GM23338 (cell line): ENCODE results near the gene GFRA1. TPM values are rescaled to one million over a fixed set of nuclear protein-coding genes. Genes with fewer than 3 reads are reported as not detected.

ENCODE experiments used
- ATAC-seq: fragments of 200-7000 bp; cut with Tn5 transposase; 3 replicates; pipeline ENCODE4 v1.9.1; 2020
- DNase-seq: peaks from one replicate; pipeline ENCODE4 v3.0.0-alpha.2; 2015; ENCODE audit warnings: low spot score
- H2AFZ ChIP-seq: fragments of 200-600 bp; sonication (generic); 2 replicates; pipeline ENCODE4 v1.8.0; 2016; ENCODE audit warnings: antibody characterized with exemption, mild to moderate bottlenecking, moderate library complexity
- H3F3A ChIP-seq: fragments of 200-600 bp; sonication (generic); replicated peaks from 2 replicates; pipeline ENCODE4 v1.8.0; 2017; ENCODE audit warnings: antibody characterized with exemption, mixed run types, low read depth
- H3K27ac ChIP-seq: fragments of 200-600 bp; sonication (generic); 2 replicates; pipeline ENCODE4 v1.6.1; 2016; ENCODE audit warnings: low read depth
- H3K27me3 ChIP-seq: fragments of 200-600 bp; sonication (generic); 2 replicates; pipeline ENCODE4 v1.8.0; 2016; ENCODE audit warnings: mild to moderate bottlenecking, mixed run types, moderate library complexity; ENCODE audit not compliant: insufficient read depth
- H3K36me3 ChIP-seq: fragments of 200-600 bp; sonication (generic); 2 replicates; pipeline ENCODE4 v1.8.0; 2016; ENCODE audit warnings: mild to moderate bottlenecking; ENCODE audit not compliant: insufficient read depth
- H3K4me1 ChIP-seq: fragments of 200-600 bp; sonication (generic); 2 replicates; pipeline ENCODE4 v1.8.0; 2016; ENCODE audit warnings: mild to moderate bottlenecking, moderate library complexity; ENCODE audit not compliant: insufficient read depth
- H3K4me2 ChIP-seq: fragments of 200-600 bp; sonication (generic); 2 replicates; pipeline ENCODE4 v1.7.1; 2017; ENCODE audit warnings: mixed run types
- H3K4me3 ChIP-seq: fragments of 200-600 bp; sonication (generic); 2 replicates; pipeline ENCODE4 v1.6.1; 2016; ENCODE audit warnings: mixed run types
- H3K79me2 ChIP-seq: fragments of 200-600 bp; sonication (generic); replicated peaks from 2 replicates; pipeline ENCODE4 v1.8.0; 2017; ENCODE audit warnings: mild to moderate bottlenecking; ENCODE audit not compliant: insufficient read depth
- H3K9me2 ChIP-seq: fragments of 200-600 bp; sonication (generic); 2 replicates; pipeline ENCODE4 v1.8.0; 2017; ENCODE audit not compliant: insufficient read depth
- H4K20me1 ChIP-seq: fragments of 200-600 bp; sonication (generic); replicated peaks from 2 replicates; pipeline ENCODE4 v1.8.0; 2017; ENCODE audit warnings: mild to moderate bottlenecking; ENCODE audit not compliant: insufficient read depth
- H3K27ac Mint-ChIP-seq: 2 replicates; pipeline ENCODE4 v1.8.0; 2020; ENCODE audit warnings: inconsistent platforms, mild to moderate bottlenecking, moderate library complexity, mixed read lengths
- H3K27me3 Mint-ChIP-seq: 3 replicates; pipeline ENCODE4 v1.8.0; 2022; ENCODE audit warnings: low read depth, mild to moderate bottlenecking, moderate library complexity, mixed read lengths, inconsistent platforms; ENCODE audit not compliant: insufficient read depth, poor library complexity
- H3K36me3 Mint-ChIP-seq: 3 replicates; pipeline ENCODE4 v1.8.0; 2021; ENCODE audit warnings: low read depth, mild to moderate bottlenecking, inconsistent platforms, moderate library complexity, mixed read lengths
- H3K4me1 Mint-ChIP-seq: 3 replicates; pipeline ENCODE4 v1.8.0; 2020; ENCODE audit warnings: mild to moderate bottlenecking, inconsistent platforms, mixed read lengths
- H3K4me3 Mint-ChIP-seq: 3 replicates; pipeline ENCODE4 v1.8.0; 2021; ENCODE audit warnings: moderate library complexity, mild to moderate bottlenecking, inconsistent platforms, mixed read lengths
- H3K9me3 Mint-ChIP-seq: 3 replicates; pipeline ENCODE4 v1.8.0; 2020; ENCODE audit warnings: moderate library complexity, mild to moderate bottlenecking, inconsistent platforms, mixed read lengths
- NANOG ChIP-seq: IDR thresholded peaks from 2 replicates; pipeline ENCODE4 v1.6.1; 2016; ENCODE audit warnings: antibody characterized with exemption, borderline replicate concordance
- POLR2AphosphoS5 ChIP-seq: IDR thresholded peaks from 2 replicates; pipeline ENCODE4 v1.6.1; 2016; ENCODE audit warnings: antibody characterized with exemption, low read depth
- STAT1 ChIP-seq: IDR thresholded peaks from one replicate; pipeline ENCODE4 v1.6.1; 2016; ENCODE audit warnings: antibody characterized with exemption; ENCODE audit not compliant: unreplicated experiment
- ZNF114 ChIP-seq: fragments of 250-450 bp; sonication (Bioruptor Pico); IDR thresholded peaks from 2 replicates; pipeline ENCODE4 v1.5.0; 2020; ENCODE audit warnings: mild to moderate bottlenecking, moderate library complexity
- ZNF331 ChIP-seq: fragments of 250-450 bp; sonication (Bioruptor Pico); IDR thresholded peaks from 2 replicates; pipeline ENCODE4 v1.5.0; 2020; ENCODE audit warnings: low read depth, mild to moderate bottlenecking, moderate library complexity
- polyA plus RNA-seq: library from polyadenylated mRNA; unstranded; fragments of >200 nt; fragmentation: Nextera tagmentation; extraction: Ambion mirVana; gene quantifications from 2 replicates; pipeline ENCODE4 v1.2.1, GENCODE V29; 2016
- total RNA-seq: library from RNA; depleted of rRNA; stranded (reverse); fragments of >200 nt; shearing (Covaris generic); gene quantifications from 2 replicates; pipeline ENCODE4 v1.2.3, GENCODE V29; 2014
- TF ChIP-seq, protein P1 (sequence below): fragments of 250-450 bp; sonication (Bioruptor Pico); IDR thresholded peaks from 2 replicates; pipeline ENCODE4 v1.5.0; 2020; ENCODE audit warnings: mild to moderate bottlenecking, moderate library complexity
- TF ChIP-seq, protein P2 (sequence below), 2 experiments: fragments of 200-600 bp in 1 of 2; sonication (generic) in 1 of 2; conservative IDR thresholded peaks; 2 replicates each; pipeline versions ENCODE4 v1.5.1 to v1.6.1; 2016 to 2017; ENCODE audit warnings: antibody characterized with exemption in 2 of 2, low read depth in 2 of 2, mild to moderate bottlenecking in 2 of 2, moderate library complexity in 1 of 2
- TF ChIP-seq, protein P3 (sequence below): IDR thresholded peaks from one replicate; pipeline ENCODE4 v1.6.1; 2018; ENCODE audit warnings: antibody characterized with exemption; ENCODE audit not compliant: unreplicated experiment

GFRA1 gene
- total and polyA plus RNA-seq, 2 experiments from 2014 or later: 1.4 to 2.8 TPM

DNA sequence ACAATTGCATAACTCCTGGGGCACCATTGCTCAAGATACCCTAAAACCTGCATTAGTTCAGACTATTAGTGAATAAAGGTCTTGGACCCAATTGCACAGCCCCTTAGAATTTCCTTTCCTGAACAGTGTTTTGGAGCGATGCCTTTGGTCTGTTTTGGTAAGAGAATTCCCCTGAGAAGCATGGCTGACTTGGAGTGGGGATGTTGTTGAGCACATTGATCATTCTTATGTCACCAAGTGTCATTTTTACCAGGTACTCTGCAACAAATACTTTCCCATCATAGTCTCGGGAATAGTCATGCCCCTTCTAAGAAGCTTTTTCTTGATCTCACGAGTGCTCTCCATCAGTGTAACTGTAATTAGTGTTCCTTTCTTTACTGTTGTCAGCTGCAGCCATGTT is 229.7 kb downstream of the GFRA1 start:
- H3K36me3 ChIP-seq: no peaks in the 10 kb centered on the region
- no peaks in the 10 kb centered on the region for H3K36me3 Mint-ChIP-seq
- no peaks in the 10 kb centered on the region for H3K27me3 Mint-ChIP-seq
- DNase-seq: no peak
- H3K4me1 ChIP-seq: no peaks in the 10 kb centered on the region
- H3K27ac Mint-ChIP-seq: no peak overlapping the region
- peaks cover 4% of the 10 kb centered on the region; the same call in 2 of the 3 replicates for H3K9me3 Mint-ChIP-seq
- no peak overlapping the region for H3K4me2 ChIP-seq
- H3K4me3 ChIP-seq: no peak overlapping the region
- no peak overlapping the region for H3K4me3 Mint-ChIP-seq
- no peak for TF ChIP-seq POLR2AphosphoS5
- TF ChIP-seq ZNF114 (CRISPR knock-in tag): no peak
- TF ChIP-seq ZNF331 (CRISPR knock-in tag): no peak
- TF ChIP-seq STAT1: no peak
- no peak for TF ChIP-seq NANOG
- TF ChIP-seq, protein P1, sequence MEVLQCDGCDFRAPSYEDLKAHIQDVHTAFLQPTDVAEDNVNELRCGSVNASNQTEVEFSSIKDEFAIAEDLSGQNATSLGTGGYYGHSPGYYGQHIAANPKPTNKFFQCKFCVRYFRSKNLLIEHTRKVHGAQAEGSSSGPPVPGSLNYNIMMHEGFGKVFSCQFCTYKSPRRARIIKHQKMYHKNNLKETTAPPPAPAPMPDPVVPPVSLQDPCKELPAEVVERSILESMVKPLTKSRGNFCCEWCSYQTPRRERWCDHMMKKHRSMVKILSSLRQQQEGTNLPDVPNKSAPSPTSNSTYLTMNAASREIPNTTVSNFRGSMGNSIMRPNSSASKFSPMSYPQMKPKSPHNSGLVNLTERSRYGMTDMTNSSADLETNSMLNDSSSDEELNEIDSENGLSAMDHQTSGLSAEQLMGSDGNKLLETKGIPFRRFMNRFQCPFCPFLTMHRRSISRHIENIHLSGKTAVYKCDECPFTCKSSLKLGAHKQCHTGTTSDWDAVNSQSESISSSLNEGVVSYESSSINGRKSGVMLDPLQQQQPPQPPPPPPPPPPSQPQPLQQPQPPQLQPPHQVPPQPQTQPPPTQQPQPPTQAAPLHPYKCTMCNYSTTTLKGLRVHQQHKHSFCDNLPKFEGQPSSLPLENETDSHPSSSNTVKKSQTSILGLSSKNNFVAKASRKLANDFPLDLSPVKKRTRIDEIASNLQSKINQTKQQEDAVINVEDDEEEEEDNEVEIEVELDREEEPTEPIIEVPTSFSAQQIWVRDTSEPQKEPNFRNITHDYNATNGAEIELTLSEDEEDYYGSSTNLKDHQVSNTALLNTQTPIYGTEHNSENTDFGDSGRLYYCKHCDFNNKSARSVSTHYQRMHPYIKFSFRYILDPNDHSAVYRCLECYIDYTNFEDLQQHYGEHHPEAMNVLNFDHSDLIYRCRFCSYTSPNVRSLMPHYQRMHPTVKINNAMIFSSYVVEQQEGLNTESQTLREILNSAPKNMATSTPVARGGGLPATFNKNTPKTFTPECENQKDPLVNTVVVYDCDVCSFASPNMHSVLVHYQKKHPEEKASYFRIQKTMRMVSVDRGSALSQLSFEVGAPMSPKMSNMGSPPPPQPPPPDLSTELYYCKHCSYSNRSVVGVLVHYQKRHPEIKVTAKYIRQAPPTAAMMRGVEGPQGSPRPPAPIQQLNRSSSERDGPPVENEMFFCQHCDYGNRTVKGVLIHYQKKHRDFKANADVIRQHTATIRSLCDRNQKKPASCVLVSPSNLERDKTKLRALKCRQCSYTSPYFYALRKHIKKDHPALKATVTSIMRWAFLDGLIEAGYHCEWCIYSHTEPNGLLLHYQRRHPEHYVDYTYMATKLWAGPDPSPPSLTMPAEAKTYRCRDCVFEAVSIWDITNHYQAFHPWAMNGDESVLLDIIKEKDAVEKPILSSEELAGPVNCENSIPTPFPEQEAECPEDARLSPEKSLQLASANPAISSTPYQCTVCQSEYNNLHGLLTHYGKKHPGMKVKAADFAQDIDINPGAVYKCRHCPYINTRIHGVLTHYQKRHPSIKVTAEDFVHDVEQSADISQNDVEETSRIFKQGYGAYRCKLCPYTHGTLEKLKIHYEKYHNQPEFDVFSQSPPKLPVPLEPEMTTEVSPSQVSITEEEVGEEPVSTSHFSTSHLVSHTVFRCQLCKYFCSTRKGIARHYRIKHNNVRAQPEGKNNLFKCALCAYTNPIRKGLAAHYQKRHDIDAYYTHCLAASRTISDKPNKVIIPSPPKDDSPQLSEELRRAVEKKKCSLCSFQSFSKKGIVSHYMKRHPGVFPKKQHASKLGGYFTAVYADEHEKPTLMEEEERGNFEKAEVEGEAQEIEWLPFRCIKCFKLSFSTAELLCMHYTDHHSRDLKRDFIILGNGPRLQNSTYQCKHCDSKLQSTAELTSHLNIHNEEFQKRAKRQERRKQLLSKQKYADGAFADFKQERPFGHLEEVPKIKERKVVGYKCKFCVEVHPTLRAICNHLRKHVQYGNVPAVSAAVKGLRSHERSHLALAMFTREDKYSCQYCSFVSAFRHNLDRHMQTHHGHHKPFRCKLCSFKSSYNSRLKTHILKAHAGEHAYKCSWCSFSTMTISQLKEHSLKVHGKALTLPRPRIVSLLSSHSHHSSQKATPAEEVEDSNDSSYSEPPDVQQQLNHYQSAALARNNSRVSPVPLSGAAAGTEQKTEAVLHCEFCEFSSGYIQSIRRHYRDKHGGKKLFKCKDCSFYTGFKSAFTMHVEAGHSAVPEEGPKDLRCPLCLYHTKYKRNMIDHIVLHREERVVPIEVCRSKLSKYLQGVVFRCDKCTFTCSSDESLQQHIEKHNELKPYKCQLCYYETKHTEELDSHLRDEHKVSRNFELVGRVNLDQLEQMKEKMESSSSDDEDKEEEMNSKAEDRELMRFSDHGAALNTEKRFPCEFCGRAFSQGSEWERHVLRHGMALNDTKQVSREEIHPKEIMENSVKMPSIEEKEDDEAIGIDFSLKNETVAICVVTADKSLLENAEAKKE (CRISPR knock-in tag): no peak
- ATAC-seq: no peak
- no peaks in the 10 kb centered on the region for H4K20me1 ChIP-seq
- H3K4me1 Mint-ChIP-seq: peaks cover 2% of the 10 kb centered on the region; the same call in 1 of the 3 replicates
- 0 out of 2 replicates have a peak, but pooled peaks cover 10% of the 10 kb centered on the region for H3K9me2 ChIP-seq
- H3K79me2 ChIP-seq: no peaks in the 10 kb centered on the region
- no peaks in the 10 kb centered on the region for H3F3A ChIP-seq
- no peaks in the 10 kb centered on the region for H3K27me3 ChIP-seq
- no peak overlapping the region for H3K27ac ChIP-seq
- H2AFZ ChIP-seq: no peak overlapping the region

DNA sequence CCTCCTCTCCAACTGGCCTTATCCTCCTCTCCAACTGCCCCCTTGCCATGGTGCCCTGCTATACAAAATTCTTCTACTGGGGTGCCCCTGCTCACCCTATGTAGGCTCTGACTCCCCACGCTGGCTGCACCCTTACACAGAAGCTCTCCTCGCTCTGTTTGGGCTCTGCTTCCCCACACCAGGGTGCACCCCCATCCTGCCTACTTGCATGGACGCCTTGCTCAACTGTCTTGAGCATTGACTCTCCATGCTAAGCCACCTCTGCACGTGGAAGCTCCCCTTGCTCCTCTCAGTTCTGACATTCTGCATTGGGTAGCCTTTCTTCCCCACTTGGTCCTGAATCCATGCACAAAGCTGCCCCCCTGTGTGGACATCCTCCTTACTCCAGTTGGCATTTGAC is 231.1 kb downstream of the GFRA1 start:
- Histone ChIP-seq H3K4me2 (no peak overlapping the region), H3F3A (no peaks in the 10 kb centered on the region), H3K4me1 (no peaks in the 10 kb centered on the region), H4K20me1 (no peaks in the 10 kb centered on the region), H3K27me3 (no peaks in the 10 kb centered on the region), H2AFZ (no peak overlapping the region), H3K4me3 (no peak overlapping the region), H3K36me3 (no peaks in the 10 kb centered on the region), H3K27ac (no peak overlapping the region), H3K9me2 (0 out of 2 replicates have a peak, but pooled peaks cover 10% of the 10 kb centered on the region), H3K79me2 (no peaks in the 10 kb centered on the region)
- ATAC-seq (no peak), DNase-seq (no peak)
- H3K27me3 Mint-ChIP-seq: no peaks in the 10 kb centered on the region
- TF ChIP-seq POLR2AphosphoS5 (no peak), NANOG (no peak)
- TF ChIP-seq, protein P2, sequence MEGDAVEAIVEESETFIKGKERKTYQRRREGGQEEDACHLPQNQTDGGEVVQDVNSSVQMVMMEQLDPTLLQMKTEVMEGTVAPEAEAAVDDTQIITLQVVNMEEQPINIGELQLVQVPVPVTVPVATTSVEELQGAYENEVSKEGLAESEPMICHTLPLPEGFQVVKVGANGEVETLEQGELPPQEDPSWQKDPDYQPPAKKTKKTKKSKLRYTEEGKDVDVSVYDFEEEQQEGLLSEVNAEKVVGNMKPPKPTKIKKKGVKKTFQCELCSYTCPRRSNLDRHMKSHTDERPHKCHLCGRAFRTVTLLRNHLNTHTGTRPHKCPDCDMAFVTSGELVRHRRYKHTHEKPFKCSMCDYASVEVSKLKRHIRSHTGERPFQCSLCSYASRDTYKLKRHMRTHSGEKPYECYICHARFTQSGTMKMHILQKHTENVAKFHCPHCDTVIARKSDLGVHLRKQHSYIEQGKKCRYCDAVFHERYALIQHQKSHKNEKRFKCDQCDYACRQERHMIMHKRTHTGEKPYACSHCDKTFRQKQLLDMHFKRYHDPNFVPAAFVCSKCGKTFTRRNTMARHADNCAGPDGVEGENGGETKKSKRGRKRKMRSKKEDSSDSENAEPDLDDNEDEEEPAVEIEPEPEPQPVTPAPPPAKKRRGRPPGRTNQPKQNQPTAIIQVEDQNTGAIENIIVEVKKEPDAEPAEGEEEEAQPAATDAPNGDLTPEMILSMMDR (conservative IDR thresholded peaks at IDR 0.05; ENCODE audit: low read depth in 2 of 2): no peak
- TF ChIP-seq, protein P3, sequence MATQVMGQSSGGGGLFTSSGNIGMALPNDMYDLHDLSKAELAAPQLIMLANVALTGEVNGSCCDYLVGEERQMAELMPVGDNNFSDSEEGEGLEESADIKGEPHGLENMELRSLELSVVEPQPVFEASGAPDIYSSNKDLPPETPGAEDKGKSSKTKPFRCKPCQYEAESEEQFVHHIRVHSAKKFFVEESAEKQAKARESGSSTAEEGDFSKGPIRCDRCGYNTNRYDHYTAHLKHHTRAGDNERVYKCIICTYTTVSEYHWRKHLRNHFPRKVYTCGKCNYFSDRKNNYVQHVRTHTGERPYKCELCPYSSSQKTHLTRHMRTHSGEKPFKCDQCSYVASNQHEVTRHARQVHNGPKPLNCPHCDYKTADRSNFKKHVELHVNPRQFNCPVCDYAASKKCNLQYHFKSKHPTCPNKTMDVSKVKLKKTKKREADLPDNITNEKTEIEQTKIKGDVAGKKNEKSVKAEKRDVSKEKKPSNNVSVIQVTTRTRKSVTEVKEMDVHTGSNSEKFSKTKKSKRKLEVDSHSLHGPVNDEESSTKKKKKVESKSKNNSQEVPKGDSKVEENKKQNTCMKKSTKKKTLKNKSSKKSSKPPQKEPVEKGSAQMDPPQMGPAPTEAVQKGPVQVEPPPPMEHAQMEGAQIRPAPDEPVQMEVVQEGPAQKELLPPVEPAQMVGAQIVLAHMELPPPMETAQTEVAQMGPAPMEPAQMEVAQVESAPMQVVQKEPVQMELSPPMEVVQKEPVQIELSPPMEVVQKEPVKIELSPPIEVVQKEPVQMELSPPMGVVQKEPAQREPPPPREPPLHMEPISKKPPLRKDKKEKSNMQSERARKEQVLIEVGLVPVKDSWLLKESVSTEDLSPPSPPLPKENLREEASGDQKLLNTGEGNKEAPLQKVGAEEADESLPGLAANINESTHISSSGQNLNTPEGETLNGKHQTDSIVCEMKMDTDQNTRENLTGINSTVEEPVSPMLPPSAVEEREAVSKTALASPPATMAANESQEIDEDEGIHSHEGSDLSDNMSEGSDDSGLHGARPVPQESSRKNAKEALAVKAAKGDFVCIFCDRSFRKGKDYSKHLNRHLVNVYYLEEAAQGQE: no peak
- no peak overlapping the region for H3K4me3 Mint-ChIP-seq
- no peaks in the 10 kb centered on the region for H3K36me3 Mint-ChIP-seq
- peaks cover 4% of the 10 kb centered on the region; the same call in 2 of the 3 replicates for H3K9me3 Mint-ChIP-seq
- H3K27ac Mint-ChIP-seq: no peak overlapping the region
- H3K4me1 Mint-ChIP-seq: peaks cover 3% of the 10 kb centered on the region; the same call in 1 of the 3 replicates
